Effector memory CD4-positive, alpha-beta T cell (primary cell): ENCODE measurements around the gene PCCA.

Experiments
- DNase-seq, 3 donors: peaks; one replicate each; pipeline ENCODE4 v3.0.0-alpha.2; 2020
- H3K27ac ChIP-seq: 2 replicates; pipeline ENCODE4 v1.7.0; 2013; ENCODE audit warnings: mild to moderate bottlenecking, low read length, moderate library complexity; ENCODE audit not compliant: insufficient read depth, poor library complexity, severe bottlenecking
- H3K27me3 ChIP-seq: replicated peaks from 2 replicates; pipeline ENCODE4 v1.7.0; 2013; ENCODE audit warnings: mild to moderate bottlenecking, low read length; ENCODE audit not compliant: insufficient read depth, control insufficient read depth, poor library complexity, severe bottlenecking
- H3K36me3 ChIP-seq: 2 replicates; pipeline ENCODE4 v1.7.0; 2013; ENCODE audit warnings: mild to moderate bottlenecking, low read length, moderate library complexity; ENCODE audit not compliant: control insufficient read depth, insufficient read depth
- H3K4me1 ChIP-seq: 2 replicates; pipeline ENCODE4 v1.7.0; 2013; ENCODE audit warnings: low read length, mild to moderate bottlenecking; ENCODE audit not compliant: control insufficient read depth, insufficient read depth, poor library complexity, severe bottlenecking
- H3K4me3 ChIP-seq: 2 replicates; pipeline ENCODE4 v1.7.0; 2013; ENCODE audit warnings: low read length, low read depth, mild to moderate bottlenecking; ENCODE audit not compliant: insufficient read depth, poor library complexity, severe bottlenecking
- H3K9me3 ChIP-seq: 2 replicates; pipeline ENCODE4 v1.7.0; 2013; ENCODE audit warnings: mild to moderate bottlenecking, low read length, moderate library complexity; ENCODE audit not compliant: control insufficient read depth

PCCA gene

GRCh38 chr13:100473087-100473486, 384.2 kb downstream of the PCCA start:
- H3K9me3 ChIP-seq, result no peaks in the 10 kb centered on the region
- DNase-seq, result no peak
- H3K4me3 ChIP-seq, result no peak overlapping the region
- H3K36me3 ChIP-seq, result no peaks in the 10 kb centered on the region
- H3K4me1 ChIP-seq, result no peaks in the 10 kb centered on the region
- no peak overlapping the region for H3K27ac ChIP-seq
- no peaks in the 10 kb centered on the region for H3K27me3 ChIP-seq

DNA sequence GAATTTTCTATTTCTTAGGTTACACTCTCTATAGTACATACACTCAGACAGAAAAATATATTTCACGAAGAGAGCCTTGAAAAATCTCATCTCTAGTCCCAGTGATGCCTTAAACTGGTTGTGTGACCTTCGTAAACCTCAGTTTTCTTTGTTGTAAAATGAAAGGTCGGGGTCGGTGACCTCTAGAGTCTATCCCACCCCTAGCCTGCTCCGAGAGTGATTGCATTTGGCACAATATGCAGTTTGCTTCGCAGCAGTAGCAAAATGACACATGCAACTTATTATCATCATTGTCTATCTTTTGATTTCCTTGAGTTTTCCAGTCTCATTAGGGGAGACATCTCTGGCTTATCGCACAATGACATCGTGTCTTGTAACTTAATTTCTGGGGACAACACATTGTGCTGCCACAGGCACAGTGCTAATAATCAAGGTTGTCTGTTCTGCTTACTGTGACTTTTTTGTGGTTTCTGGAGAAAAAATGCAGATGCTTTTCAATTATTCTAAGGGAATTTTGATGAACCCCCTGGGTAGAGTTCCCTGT, 384.7 kb downstream of the PCCA start:
- Histone ChIP-seq H3K36me3 (no peaks in the 10 kb centered on the region), H3K27ac (no peak overlapping the region)

DNA sequence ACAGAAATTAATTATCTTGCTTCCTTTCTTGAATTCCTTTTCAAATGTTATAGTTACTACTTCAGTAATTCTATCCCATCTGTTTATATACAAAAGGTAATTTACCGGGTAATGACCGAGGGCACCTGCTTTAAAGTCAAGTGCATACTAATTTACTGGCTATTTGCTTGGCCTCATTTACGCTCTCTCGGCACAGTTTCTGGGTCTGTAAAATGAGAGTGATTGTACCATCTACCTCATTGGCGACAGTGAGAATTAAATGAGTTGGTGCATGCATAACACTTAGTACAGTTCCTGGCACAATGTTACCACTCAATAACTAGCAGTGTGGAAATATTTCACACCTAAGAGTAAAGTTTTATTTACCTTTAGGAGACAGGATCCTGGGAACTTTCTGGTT, 388.1 kb downstream of the PCCA start:
- Histone ChIP-seq H3K36me3 (no peaks in the 10 kb centered on the region), H3K4me3 (no peak overlapping the region), H3K9me3 (no peaks in the 10 kb centered on the region), H3K27me3 (no peaks in the 10 kb centered on the region), H3K27ac (no peak overlapping the region), H3K4me1 (no peaks in the 10 kb centered on the region)
- DNase-seq, result no peak

More for the DNA sequence above, 384.7 kb downstream of the PCCA start:
- Histone ChIP-seq H3K27me3 (no peaks in the 10 kb centered on the region), H3K9me3 (no peaks in the 10 kb centered on the region), H3K4me1 (no peaks in the 10 kb centered on the region), H3K4me3 (no peak overlapping the region)
- DNase-seq, result no peak

GRCh38 chr13:100478107-100478809, 389.4 kb downstream of the PCCA start:
- no peaks in the 10 kb centered on the region for H3K27me3 ChIP-seq
- no peak overlapping the region for H3K27ac ChIP-seq
- no peak for DNase-seq
- H3K9me3 ChIP-seq, result no peaks in the 10 kb centered on the region
- no peak overlapping the region for H3K4me3 ChIP-seq
- no peaks in the 10 kb centered on the region for H3K4me1 ChIP-seq
- H3K36me3 ChIP-seq, result no peaks in the 10 kb centered on the region

DNA sequence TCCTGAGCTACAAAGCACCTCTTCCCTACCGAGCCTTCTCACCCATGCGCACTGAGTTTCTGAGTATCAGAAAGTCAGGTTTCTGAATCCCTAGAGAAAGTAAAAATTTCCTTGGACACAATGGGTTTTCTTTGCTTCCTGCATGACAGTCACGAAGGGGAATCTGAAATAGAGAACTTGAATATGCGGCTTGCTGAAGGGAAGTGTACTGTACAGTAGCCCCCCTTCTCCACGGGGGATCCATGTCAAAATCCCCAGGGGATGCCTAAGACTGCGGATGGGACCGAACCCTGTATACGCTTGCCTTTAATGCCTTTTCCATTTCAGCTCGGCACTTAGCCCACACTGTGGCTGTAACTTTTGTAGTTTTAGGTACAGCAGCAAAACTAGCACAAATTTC, 391.8 kb downstream of the PCCA start:
- DNase-seq, result no peak
- Histone ChIP-seq H3K4me3 (no peak overlapping the region), H3K4me1 (no peaks in the 10 kb centered on the region), H3K36me3 (no peaks in the 10 kb centered on the region), H3K9me3 (no peaks in the 10 kb centered on the region), H3K27ac (no peak overlapping the region), H3K27me3 (no peaks in the 10 kb centered on the region)

GRCh38 chr13:100483139-100483538, 394.2 kb downstream of the PCCA start:
- no peaks in the 10 kb centered on the region for H3K4me1 ChIP-seq
- no peak overlapping the region for H3K4me3 ChIP-seq
- no peaks in the 10 kb centered on the region for H3K9me3 ChIP-seq
- no peaks in the 10 kb centered on the region for H3K36me3 ChIP-seq
- no peak overlapping the region for H3K27ac ChIP-seq
- no peak for DNase-seq
- no peaks in the 10 kb centered on the region for H3K27me3 ChIP-seq

DNA sequence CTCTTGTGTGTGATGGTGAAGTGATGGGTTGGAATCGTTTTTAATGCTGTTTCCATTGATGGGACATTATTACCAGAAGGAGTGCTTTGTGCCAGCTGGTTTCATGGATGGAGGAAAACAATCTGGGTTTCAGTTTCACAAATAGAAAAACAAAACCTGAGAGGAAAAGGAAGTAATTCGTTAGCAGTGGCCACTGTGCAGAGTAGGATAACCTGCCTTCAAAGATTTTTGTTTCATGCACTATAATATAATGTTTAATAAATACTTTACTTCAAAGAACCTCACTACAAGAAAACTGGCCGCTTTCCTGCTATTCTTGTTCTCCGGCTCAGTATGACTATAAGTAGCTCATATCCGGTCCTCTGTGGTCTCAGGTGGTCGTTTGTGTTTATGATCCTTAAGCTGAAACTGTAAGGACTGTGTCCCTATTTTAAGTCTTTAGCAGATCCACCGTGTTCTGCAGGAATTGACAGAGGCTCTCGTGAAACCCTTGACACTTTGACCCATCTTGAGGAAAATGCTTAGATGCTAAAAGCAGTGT, 395.0 kb downstream of the PCCA start:
- H3K4me3 ChIP-seq, result no peak overlapping the region
- H3K36me3 ChIP-seq, result no peaks in the 10 kb centered on the region
- no peaks in the 10 kb centered on the region for H3K4me1 ChIP-seq
- no peaks in the 10 kb centered on the region for H3K27me3 ChIP-seq
- no peak for DNase-seq
- no peak overlapping the region for H3K27ac ChIP-seq
- H3K9me3 ChIP-seq, result no peaks in the 10 kb centered on the region

DNA sequence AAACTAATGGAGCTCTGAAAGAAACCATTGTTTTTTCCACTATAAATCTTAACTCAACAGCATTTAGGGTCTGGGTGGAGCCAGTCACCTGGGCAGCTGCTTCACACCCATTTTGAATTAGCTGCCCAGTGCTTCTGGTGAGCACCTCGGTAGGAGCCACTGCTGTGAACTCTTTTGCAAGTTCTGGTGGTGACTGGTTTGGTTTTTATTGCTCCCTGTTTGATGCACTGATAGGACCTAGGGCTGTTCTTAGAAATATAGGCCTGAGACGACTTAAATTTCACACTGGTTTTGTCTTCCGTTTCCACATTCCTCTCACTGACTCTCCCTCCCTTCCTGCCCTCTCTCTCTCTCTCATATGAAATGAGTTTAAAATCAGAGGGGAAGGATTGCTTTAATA, 395.8 kb downstream of the PCCA start:
- Histone ChIP-seq H3K27me3 (no peaks in the 10 kb centered on the region), H3K4me1 (no peaks in the 10 kb centered on the region), H3K27ac (no peak overlapping the region), H3K9me3 (no peaks in the 10 kb centered on the region), H3K4me3 (no peak overlapping the region), H3K36me3 (no peaks in the 10 kb centered on the region)
- no peak for DNase-seq

- Histone ChIP-seq H3K27me3 (no peaks in the 10 kb centered on the region), H3K4me1 (no peaks in the 10 kb centered on the region), H3K9me3 (no peaks in the 10 kb centered on the region), H3K4me3 (no peak overlapping the region), H3K27ac (no peak overlapping the region), H3K36me3 (no peaks in the 10 kb centered on the region)
- no peak for DNase-seq
Observed at GRCh38 chr13:100485265-100485664, 396.4 kb downstream of the PCCA start.

DNA sequence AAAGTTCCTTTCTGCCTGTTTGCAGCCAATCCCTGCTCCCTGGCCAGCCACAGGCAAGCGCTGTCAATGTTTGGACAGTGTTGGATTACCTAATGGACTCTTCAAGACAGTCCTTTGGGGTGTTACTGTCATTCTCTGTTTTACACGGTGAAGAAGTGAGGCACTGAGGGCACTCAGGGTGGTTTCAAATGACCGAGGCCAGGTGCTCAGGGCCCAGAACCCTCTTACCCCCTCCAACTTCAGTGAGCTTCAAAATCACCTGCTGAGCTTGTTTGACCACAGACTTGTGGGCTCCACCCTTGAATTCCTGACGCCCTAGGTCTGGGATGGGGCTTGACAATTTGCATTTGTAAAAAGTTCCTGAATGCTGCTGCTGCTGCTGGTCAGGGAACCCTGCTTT, 401.8 kb downstream of the PCCA start:
- Histone ChIP-seq H3K27ac (no peak overlapping the region), H3K36me3 (no peaks in the 10 kb centered on the region), H3K4me3 (no peak overlapping the region), H3K9me3 (no peaks in the 10 kb centered on the region), H3K27me3 (no peaks in the 10 kb centered on the region), H3K4me1 (no peaks in the 10 kb centered on the region)
- DNase-seq, result no peak
